H1 (cell line): ENCODE results near the gene ITPRIPL2. TPM values are rescaled to one million over a fixed set of nuclear protein-coding genes. Genes with fewer than 3 reads are reported as not detected.

Experiments used
- CTCF ChIA-PET: fragments of 300-600 bp; sonication (Branson Sonifier 250); formaldehyde crosslinking; loops from one replicate; lab custom pipeline; 2021; ENCODE audit not compliant: partially characterized antibody; lab: Charles Lee
- POLR2A ChIA-PET: fragments of 300-600 bp; sonication (Branson Sonifier 250); formaldehyde crosslinking; loops from one replicate; lab custom pipeline; 2021; ENCODE audit warnings: inconsistent platforms; ENCODE audit not compliant: partially characterized antibody; lab: Charles Lee
- DNase-seq, 2 experiments: peaks; one replicate each; pipeline versions ENCODE4 v3.0.0 to v3.0.0-alpha.2; 2010 to 2022; ENCODE audit warnings: low spot score in 2 of 2, low read depth in 1 of 2, mixed read lengths in 1 of 2
- FAIRE-seq: peaks from 2 replicates; lab custom pipeline; 2011; peaks lifted over from hg19 to GRCh38; lab: Jason Lieb, UNC
- H2AFZ ChIP-seq: 2 replicates; pipeline ENCODE4 v1.8.1; 2012; ENCODE audit warnings: low read length, inconsistent platforms
- H2AK5ac ChIP-seq: 2 replicates; pipeline ENCODE4 v1.6.1; 2013; ENCODE audit warnings: low read depth, low read length
- H2BK120ac ChIP-seq: replicated peaks from 2 replicates; pipeline ENCODE3; 2013; ENCODE audit warnings: low read depth, low read length, inconsistent platforms
- H2BK12ac ChIP-seq: 2 replicates; pipeline ENCODE4 v1.6.1; 2013; ENCODE audit warnings: low read depth, low read length
- H2BK15ac ChIP-seq: 2 replicates; pipeline ENCODE4 v1.6.1; 2013; ENCODE audit warnings: low read length
- H2BK20ac ChIP-seq: 2 replicates; pipeline ENCODE4 v1.6.1; 2013; ENCODE audit warnings: low read length
- H2BK5ac ChIP-seq: 2 replicates; pipeline ENCODE4 v1.6.1; 2013; ENCODE audit warnings: low read depth, low read length
- H3K14ac ChIP-seq: 2 replicates; pipeline ENCODE4 v1.6.1; 2013; ENCODE audit warnings: inconsistent platforms; ENCODE audit not compliant: insufficient read length
- H3K18ac ChIP-seq: 2 replicates; pipeline ENCODE4 v1.6.1; 2013; ENCODE audit warnings: low read length; ENCODE audit errors: extremely low read depth
- H3K23ac ChIP-seq: 2 replicates; pipeline ENCODE4 v1.6.1; 2013; ENCODE audit warnings: inconsistent platforms; ENCODE audit not compliant: insufficient read length
- H3K23me2 ChIP-seq: 2 replicates; pipeline ENCODE4 v1.6.1; 2013; ENCODE audit warnings: low read depth, low read length
- H3K27ac ChIP-seq: 2 replicates; pipeline ENCODE4 v1.6.1; 2011; ENCODE audit warnings: low read depth, low read length, inconsistent platforms
- H3K27me3 ChIP-seq, 4 experiments: replicated peaks in 1 of 4; 1 replicate in 1 of 4; 2 replicates in 3 of 4; pipeline versions ENCODE4 v1.6.1 to v1.8.1; 2011 to 2013; ENCODE audit warnings: low read length in 3 of 4, mild to moderate bottlenecking in 3 of 4, inconsistent platforms in 2 of 4, mixed read lengths in 2 of 4, moderate library complexity in 1 of 4; ENCODE audit not compliant: control insufficient read depth in 3 of 4, insufficient read depth in 3 of 4; ENCODE audit errors: extremely low read depth in 1 of 4
- H3K36me3 ChIP-seq, 4 experiments: 2 replicates each; pipeline versions ENCODE4 v1.6.1 to v1.8.1; 2011 to 2013; ENCODE audit warnings: mild to moderate bottlenecking in 4 of 4, low read length in 3 of 4, moderate library complexity in 2 of 4, control low read depth in 1 of 4, inconsistent platforms in 1 of 4; ENCODE audit not compliant: insufficient read depth in 4 of 4, control insufficient read depth in 2 of 4
- H3K4ac ChIP-seq: replicated peaks from 2 replicates; pipeline ENCODE3; 2013; ENCODE audit warnings: low read length, low read depth, mixed read lengths, inconsistent platforms; ENCODE audit not compliant: insufficient read length
- H3K4me1 ChIP-seq, 4 experiments: replicated peaks in 1 of 4; 1 replicate in 1 of 4; 2 replicates in 3 of 4; pipeline versions ENCODE4 v1.6.1 to v1.8.1; 2011 to 2013; ENCODE audit warnings: low read length in 3 of 4, inconsistent platforms in 2 of 4, mixed read lengths in 1 of 4; ENCODE audit not compliant: insufficient read depth in 4 of 4, control insufficient read depth in 3 of 4
- H3K4me2 ChIP-seq, 2 experiments: 2 replicates each; pipeline versions ENCODE4 v1.6.1 to v1.8.1; 2011 to 2013; ENCODE audit warnings: low read depth in 2 of 2, low read length in 2 of 2, control low read depth in 1 of 2, inconsistent platforms in 1 of 2, mild to moderate bottlenecking in 1 of 2; ENCODE audit not compliant: insufficient read depth in 1 of 2
- H3K4me3 ChIP-seq, 4 experiments: fragments of 200-600, 300-600 bp in 1 of 4; sonication (generic), shearing (Covaris generic), sonication (Bioruptor Twin) in 1 of 4; 2 replicates each; pipeline versions ENCODE4 v1.5.1 to v1.8.1; 2011 to 2016; ENCODE audit warnings: low read length in 4 of 4, low read depth in 3 of 4, control low read depth in 2 of 4, inconsistent platforms in 2 of 4, mild to moderate bottlenecking in 2 of 4, mixed read lengths in 1 of 4, moderate library complexity in 1 of 4; ENCODE audit not compliant: insufficient read depth in 2 of 4; ENCODE audit errors: extremely low read depth in 1 of 4
- H3K56ac ChIP-seq: replicated peaks from 2 replicates; pipeline ENCODE3; 2013; ENCODE audit warnings: low read depth, mild to moderate bottlenecking, mixed read lengths, low read length, inconsistent platforms; ENCODE audit not compliant: insufficient read length
- H3K79me1 ChIP-seq: 2 replicates; pipeline ENCODE4 v1.6.1; 2013; ENCODE audit warnings: low read depth, low read length, control low read depth
- H3K79me2 ChIP-seq, 2 experiments: 2 replicates each; pipeline versions ENCODE4 v1.6.1 to v1.8.1; 2012 to 2013; ENCODE audit warnings: low read length in 2 of 2, mild to moderate bottlenecking in 2 of 2, inconsistent platforms in 1 of 2; ENCODE audit not compliant: insufficient read depth in 2 of 2, control insufficient read depth in 1 of 2
- H3K9ac ChIP-seq, 4 experiments: replicated peaks in 1 of 4; 1 replicate in 1 of 4; 2 replicates in 3 of 4; pipeline versions ENCODE4 v1.6.1 to v1.8.1; 2011 to 2013; ENCODE audit warnings: low read depth in 3 of 4, low read length in 3 of 4, control low read depth in 2 of 4, mild to moderate bottlenecking in 2 of 4, moderate library complexity in 2 of 4, inconsistent platforms in 1 of 4; ENCODE audit errors: extremely low read depth in 1 of 4
- H3K9me3 ChIP-seq, 2 experiments: 2 replicates each; pipeline versions ENCODE4 v1.6.1 to v1.8.1; 2012 to 2013; ENCODE audit warnings: mild to moderate bottlenecking in 2 of 2, moderate library complexity in 2 of 2, control low read depth in 1 of 2, inconsistent platforms in 1 of 2, low read depth in 1 of 2, low read length in 1 of 2, mixed read lengths in 1 of 2; ENCODE audit not compliant: insufficient read depth in 2 of 2
- H4K20me1 ChIP-seq, 2 experiments: replicated peaks in 1 of 2; 2 replicates each; pipeline versions ENCODE3 to v1.8.1; 2011 to 2013; ENCODE audit warnings: inconsistent platforms in 2 of 2, low read length in 2 of 2, mild to moderate bottlenecking in 1 of 2; ENCODE audit not compliant: insufficient read depth in 2 of 2, control insufficient read depth in 1 of 2
- H4K5ac ChIP-seq: 2 replicates; pipeline ENCODE4 v1.6.1; 2013; ENCODE audit warnings: low read length, low read depth, mixed read lengths, inconsistent platforms; ENCODE audit not compliant: insufficient read length
- H4K8ac ChIP-seq: 2 replicates; pipeline ENCODE4 v1.8.0; 2013; ENCODE audit warnings: mild to moderate bottlenecking, moderate library complexity, low read length, inconsistent platforms; ENCODE audit not compliant: insufficient read depth; ENCODE audit errors: extremely low read depth
- H4K91ac ChIP-seq: replicated peaks from 2 replicates; pipeline ENCODE3; 2013; ENCODE audit warnings: low read length, mixed read lengths, inconsistent platforms; ENCODE audit not compliant: insufficient read length
- CHD1 ChIP-seq: IDR thresholded peaks from 2 replicates; pipeline ENCODE4 v1.6.1; 2012; ENCODE audit warnings: low read depth, low read length, improper control_type of control experiment
- SIX5 ChIP-seq: IDR thresholded peaks from 2 replicates; pipeline ENCODE4 v1.6.1; 2011; ENCODE audit warnings: mild to moderate bottlenecking, low read depth, low read length
- TAF7 ChIP-seq: optimal IDR thresholded peaks from 2 replicates; pipeline ENCODE3; 2011; ENCODE audit warnings: low read depth, mild to moderate bottlenecking, inconsistent platforms, low read length, moderate library complexity, borderline replicate concordance
- WGBS, 2 experiments: shearing (Covaris generic) in 1 of 2; methylation state at CpG; one replicate each; pipeline versions ENCODE4 v1.1.6 to v1.1.7; 2013 to 2015; ENCODE audit warnings: low lambda C conversion rate in 2 of 2, mixed read lengths in 2 of 2, inconsistent platforms in 1 of 2, low coverage in 1 of 2, missing lambda C conversion rate in 1 of 2; ENCODE audit not compliant: insufficient replicate concordance in 2 of 2, insufficient coverage in 1 of 2, insufficient read length in 1 of 2; ENCODE audit errors: extremely low coverage in 1 of 2, missing lambda C conversion rate in 1 of 2; 5-methylcytosine and 5-hydroxymethylcytosine counted together
- polyA plus RNA-seq, 7 experiments: library from polyadenylated mRNA; depleted of rRNA in 3 of 7; stranded (reverse) in 5 of 7; unstranded in 2 of 7; fragments of >200 nt in 5 of 7; fragments of 200-250 nt in 2 of 7; gene quantifications; 1 replicate in 5 of 7; 2 replicates in 1 of 7; 4 replicates in 1 of 7; pipeline versions ENCODE4 v1.2.1 to v1.2.3, GENCODE V29; 2011 to 2013; ENCODE audit warnings: missing spikeins in 2 of 7, mixed read lengths in 2 of 7
- total RNA-seq: library from RNA; stranded (reverse); fragmentation: NEBNext Ultra II Directional; extraction: Animal tissue kit (Norgen Biotek cat#: 25700); gene quantifications from 2 replicates; pipeline ENCODE4 v1.2.1, GENCODE V29; 2021

The ITPRIPL2 gene
- total and polyA plus RNA-seq, 2 of the 8 experiments (the other 6 are each of a cell fraction or from before 2014, with no cell fraction given), result 1.1 to 3.4 TPM

DNA sequence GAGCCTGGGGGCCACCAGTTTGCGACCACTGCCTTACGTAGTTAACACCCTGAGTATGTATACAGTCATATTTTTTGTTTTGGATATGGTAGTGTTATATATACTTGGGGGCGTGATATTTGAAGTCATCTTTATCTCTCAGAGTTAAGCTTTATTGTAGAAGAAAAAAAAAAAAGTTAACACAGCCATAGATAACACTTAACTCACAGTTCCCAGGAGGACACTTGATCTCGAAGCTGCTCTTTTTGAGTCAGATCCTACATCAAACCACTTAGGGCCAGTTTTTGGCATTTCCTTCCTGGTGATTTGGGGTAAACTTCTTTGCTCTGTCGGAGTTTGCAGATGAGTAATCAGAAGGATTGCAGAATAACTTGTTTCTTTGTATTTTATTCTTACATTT lies 5.8 kb downstream of the ITPRIPL2 start:
- no peak overlapping the region for H2BK120ac ChIP-seq
- CTCF ChIA-PET, result interaction anchor here (0.5 to 1.8 kb wide), 6 partner anchors 9 to 111 kb away, joined by 3 to 5 read pairs (median 4); no protein-coding TSS in a partner anchor
- no peak overlapping the region for H2AK5ac ChIP-seq
- no peak overlapping the region for H3K23ac ChIP-seq
- DNase-seq (no peak), FAIRE-seq (no peak)
- no peaks in the 10 kb centered on the region for H3K79me1 ChIP-seq
- TF ChIP-seq TAF7, result no peak
- no peak for TF ChIP-seq SIX5
- TF ChIP-seq CHD1, result no peak
- no peak overlapping the region for H3K14ac ChIP-seq
- H2BK20ac ChIP-seq, result no peak overlapping the region
- H3K23me2 ChIP-seq, result peaks cover under 1% of the 10 kb centered on the region; the same call in 1 of the 2 replicates
- peaks cover 0 to 6% (median 3%) of the 10 kb centered on the region in 4 experiments; a peak in 6 of 7 replicates for H3K4me1 ChIP-seq
- no peak overlapping the region for H4K5ac ChIP-seq
- H3K56ac ChIP-seq, result no peak overlapping the region
- peaks cover 0 to 3% of the 10 kb centered on the region in 2 experiments for H4K20me1 ChIP-seq
- H3K4me3 ChIP-seq, result no peak overlapping the region
- H2AFZ ChIP-seq, result no peak overlapping the region
- peaks cover 0 to 3% (median 0%) of the 10 kb centered on the region in 4 experiments; a peak in 1 of 8 replicates for H3K36me3 ChIP-seq
- no peak overlapping the region for H3K27ac ChIP-seq
- no peak overlapping the region for H2BK12ac ChIP-seq
- H2BK15ac ChIP-seq, result no peak overlapping the region
- H3K4me2 ChIP-seq, result no peak overlapping the region
- no peak overlapping the region for H2BK5ac ChIP-seq
- no peaks in the 10 kb centered on the region for H3K79me2 ChIP-seq
- POLR2A ChIA-PET, result interaction anchor here (0.6 to 0.7 kb wide), 2 partner anchors 26 to 1116 kb away, joined by 3 read pairs; no protein-coding TSS in a partner anchor
- H3K27me3 ChIP-seq, result peaks cover 7 to 18% (median 16%) of the 10 kb centered on the region in 4 experiments
- H3K9ac ChIP-seq, result no peak overlapping the region
- no peak overlapping the region for H3K18ac ChIP-seq
- no peak overlapping the region for H4K8ac ChIP-seq
- H4K91ac ChIP-seq, result no peak overlapping the region
- H3K4ac ChIP-seq, result no peak overlapping the region
- H3K9me3 ChIP-seq, result peaks cover 0 to 3% of the 10 kb centered on the region in 2 experiments; a peak in 1 of 4 replicates
- WGBS, 2 experiments, result 91% methylated on average over 5 of the region's 5 CpGs; no CpG with 5 or more reads in 1 of the 2 experiments
